Measurements from ENCODE around the gene NPM3.

DNA sequence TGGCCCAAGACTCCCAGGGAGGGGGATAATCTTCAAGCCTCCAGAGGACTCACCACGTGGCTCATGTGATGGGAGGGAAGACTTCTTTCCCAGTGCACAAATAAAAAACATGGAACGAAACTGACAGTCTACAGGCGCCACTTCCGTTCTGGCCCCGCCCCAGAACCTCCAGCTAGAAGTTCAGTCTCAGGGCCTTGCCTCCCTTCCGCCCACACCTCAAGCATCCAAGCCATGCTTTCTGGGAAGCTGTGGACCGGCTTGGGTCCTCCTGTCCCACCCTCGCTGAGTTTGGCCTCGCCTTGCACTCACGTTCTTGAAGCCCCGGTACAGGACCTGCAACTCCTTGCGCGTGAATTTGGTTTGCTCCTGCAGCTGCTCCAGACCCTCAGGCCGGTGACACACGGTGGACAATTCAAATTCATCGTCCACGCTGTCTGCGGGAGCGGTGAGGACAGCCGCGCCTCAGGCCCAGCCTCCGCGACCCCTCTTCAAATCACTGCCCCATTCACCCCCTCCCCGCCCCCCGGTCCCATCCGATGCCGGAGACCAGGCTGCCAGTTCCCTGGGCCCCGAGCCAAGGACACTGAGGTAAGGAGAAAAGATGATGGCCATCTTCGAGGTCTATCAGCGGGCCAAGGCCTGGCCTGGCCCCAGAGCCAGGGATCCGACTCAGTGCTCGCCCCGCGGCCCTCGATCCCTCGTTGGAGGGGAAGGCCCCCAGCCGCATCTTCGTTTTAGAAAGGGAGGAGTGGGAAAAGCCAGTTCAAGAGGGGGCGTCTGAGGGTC is 45.7 kb upstream of the NPM3 start:
- TF ChIP-seq, protein P1, sequence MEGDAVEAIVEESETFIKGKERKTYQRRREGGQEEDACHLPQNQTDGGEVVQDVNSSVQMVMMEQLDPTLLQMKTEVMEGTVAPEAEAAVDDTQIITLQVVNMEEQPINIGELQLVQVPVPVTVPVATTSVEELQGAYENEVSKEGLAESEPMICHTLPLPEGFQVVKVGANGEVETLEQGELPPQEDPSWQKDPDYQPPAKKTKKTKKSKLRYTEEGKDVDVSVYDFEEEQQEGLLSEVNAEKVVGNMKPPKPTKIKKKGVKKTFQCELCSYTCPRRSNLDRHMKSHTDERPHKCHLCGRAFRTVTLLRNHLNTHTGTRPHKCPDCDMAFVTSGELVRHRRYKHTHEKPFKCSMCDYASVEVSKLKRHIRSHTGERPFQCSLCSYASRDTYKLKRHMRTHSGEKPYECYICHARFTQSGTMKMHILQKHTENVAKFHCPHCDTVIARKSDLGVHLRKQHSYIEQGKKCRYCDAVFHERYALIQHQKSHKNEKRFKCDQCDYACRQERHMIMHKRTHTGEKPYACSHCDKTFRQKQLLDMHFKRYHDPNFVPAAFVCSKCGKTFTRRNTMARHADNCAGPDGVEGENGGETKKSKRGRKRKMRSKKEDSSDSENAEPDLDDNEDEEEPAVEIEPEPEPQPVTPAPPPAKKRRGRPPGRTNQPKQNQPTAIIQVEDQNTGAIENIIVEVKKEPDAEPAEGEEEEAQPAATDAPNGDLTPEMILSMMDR (IDR thresholded peaks at IDR 0.05), result no peak
- no peak for TF ChIP-seq POLR2A (IDR thresholded peaks at IDR 0.05)
